HCT116 (cell line): ENCODE data around the gene MAIP1. TPM values are rescaled to one million over a fixed set of nuclear protein-coding genes. Genes with fewer than 3 reads are reported as not detected.

ENCODE experiments used
- ATAC-seq: fragments of 200-7000 bp; cut with Tn5 transposase; 2 replicates; pipeline ENCODE4 v1.9.1; 2020; ENCODE audit warnings: mild to moderate bottlenecking, moderate library complexity
- BruUV-seq: library from RNA; stranded (reverse); fragments of 400-500 nt; replicated peaks from 2 replicates; lab custom pipeline; 2021; lab: Mats Ljungman, UMichigan
- CTCF ChIA-PET: fragments of 300-600 bp; sonication (Branson Sonifier 250); formaldehyde crosslinking; loops from one replicate; lab custom pipeline; 2021; ENCODE audit warnings: antibody characterized with exemption; lab: Charles Lee
- POLR2A ChIA-PET: fragments of 300-600, 350-600 bp; sonication (Branson Sonifier 250); formaldehyde crosslinking; loops from one replicate; lab custom pipeline; 2021; ENCODE audit warnings: antibody characterized with exemption; lab: Charles Lee
- RAD21 ChIA-PET, 2 experiments: fragments of 300-600 bp; sonication (Branson Sonifier 250); formaldehyde crosslinking; loops; one replicate each; lab custom pipeline; 2023; ENCODE audit warnings: low total read pairs in 2 of 2; ENCODE audit not compliant: uncharacterized antibody in 2 of 2, unreplicated experiment in 2 of 2, low non-redundant PET in 1 of 2; lab: Charles Lee
- DNase-seq: peaks from one replicate; pipeline ENCODE4 v3.0.0-alpha.2; 2010; ENCODE audit warnings: low read depth, low spot score
- H2AFZ ChIP-seq: fragments of 200-600 bp; shearing (Covaris generic), sonication (generic); 2 replicates; pipeline ENCODE4 v1.6.1; 2017; ENCODE audit warnings: low read depth, mixed run types, mixed read lengths, antibody characterized with exemption, low read length; ENCODE audit not compliant: poor library complexity, severe bottlenecking
- H3K27ac ChIP-seq: 2 replicates; pipeline ENCODE4 v1.5.1; 2012; ENCODE audit warnings: low read depth, low read length
- H3K27me3 ChIP-seq: fragments of 200-600 bp; sonication (generic); 2 replicates; pipeline ENCODE4 v1.6.1; 2016; ENCODE audit warnings: mixed run types, low read length, mixed read lengths; ENCODE audit not compliant: insufficient read depth
- H3K36me3 ChIP-seq, 2 experiments: fragments of 200-500 bp in 1 of 2; fragments of 200-600 bp in 1 of 2; sonication (Bioruptor generic) in 1 of 2; sonication (generic) in 1 of 2; 2 replicates each; pipeline versions ENCODE4 v1.5.1 to v1.6.1; 2014 to 2016; ENCODE audit warnings: low read length in 2 of 2, inconsistent platforms in 1 of 2, mixed read lengths in 1 of 2, mixed run types in 1 of 2; ENCODE audit not compliant: insufficient read depth in 2 of 2, control insufficient read depth in 1 of 2
- H3K4me1 ChIP-seq, 2 experiments: fragments of 200-600 bp in 1 of 2; sonication (generic) in 1 of 2; 2 replicates each; pipeline versions ENCODE4 v1.5.1 to v1.6.1; 2012 to 2017; ENCODE audit warnings: low read length in 2 of 2, inconsistent platforms in 1 of 2, mild to moderate bottlenecking in 1 of 2, mixed read lengths in 1 of 2, mixed run types in 1 of 2, moderate library complexity in 1 of 2; ENCODE audit not compliant: insufficient read depth in 2 of 2, control insufficient read depth in 1 of 2
- H3K4me2 ChIP-seq: fragments of 200-600 bp; sonication (generic); 2 replicates; pipeline ENCODE4 v1.6.1; 2017; ENCODE audit warnings: mixed run types, low read length, mixed read lengths
- H3K4me3 ChIP-seq, 2 experiments: fragments of 200-600 bp in 1 of 2; sonication (generic) in 1 of 2; replicated peaks in 1 of 2; 2 replicates each; pipeline ENCODE4 v1.5.1; 2011 to 2016; ENCODE audit warnings: low read length in 2 of 2, control low read depth in 1 of 2, low read depth in 1 of 2, mild to moderate bottlenecking in 1 of 2, mixed read lengths in 1 of 2, mixed run types in 1 of 2
- H3K79me2 ChIP-seq: fragments of 200-600 bp; sonication (generic); 2 replicates; pipeline ENCODE4 v1.6.1; 2017; ENCODE audit warnings: mild to moderate bottlenecking, mixed run types, low read length, moderate library complexity, mixed read lengths; ENCODE audit not compliant: insufficient read depth
- H3K9ac ChIP-seq: fragments of 200-600 bp; sonication (generic); 2 replicates; pipeline ENCODE4 v1.6.1; 2016; ENCODE audit warnings: low read length, mixed read lengths
- H3K9me2 ChIP-seq: fragments of 200-600 bp; sonication (generic), shearing (Covaris generic); 2 replicates; pipeline ENCODE4 v1.6.1; 2017; ENCODE audit warnings: mixed run types, mild to moderate bottlenecking, moderate library complexity; ENCODE audit not compliant: insufficient read depth
- H3K9me3 ChIP-seq, 2 experiments: fragments of 200-500 bp in 1 of 2; fragments of 200-600 bp in 1 of 2; sonication (Bioruptor generic) in 1 of 2; sonication (generic) in 1 of 2; 2 replicates each; pipeline ENCODE4 v1.6.1; 2014 to 2017; ENCODE audit warnings: low read length in 2 of 2, mixed read lengths in 2 of 2, inconsistent platforms in 1 of 2, low read depth in 1 of 2, mild to moderate bottlenecking in 1 of 2, mixed run types in 1 of 2, moderate library complexity in 1 of 2; ENCODE audit not compliant: control insufficient read depth in 1 of 2, insufficient read depth in 1 of 2
- H4K20me1 ChIP-seq: fragments of 200-600 bp; sonication (generic), shearing (Covaris generic); 2 replicates; pipeline ENCODE4 v1.6.1; 2017; ENCODE audit warnings: mixed run types, mild to moderate bottlenecking, moderate library complexity; ENCODE audit not compliant: insufficient read depth
- CTCF ChIP-seq, 3 experiments: fragments of 200-600 bp in 1 of 3; sonication (generic) in 1 of 3; IDR thresholded peaks in 2 of 3; conservative IDR thresholded peaks in 1 of 3; 2 replicates each; pipeline ENCODE4 v1.5.1; 2012 to 2017; ENCODE audit warnings: low read depth in 2 of 3, low read length in 2 of 3, antibody characterized with exemption in 1 of 3, borderline replicate concordance in 1 of 3, control low read depth in 1 of 3, mild to moderate bottlenecking in 1 of 3, mixed read lengths in 1 of 3, mixed run types in 1 of 3, moderate library complexity in 1 of 3; ENCODE audit not compliant: insufficient read depth in 1 of 3
- EGR1 ChIP-seq: IDR thresholded peaks from 2 replicates; pipeline ENCODE4 v1.6.1; 2012; ENCODE audit warnings: low read depth
- EZH2 ChIP-seq: fragments of 200-600 bp; sonication (generic); IDR thresholded peaks from 2 replicates; pipeline ENCODE4 v1.6.1; 2017; ENCODE audit warnings: antibody characterized with exemption, mixed run types
- EZH2phosphoT487 ChIP-seq: fragments of 200-600 bp; IDR thresholded peaks from 2 replicates; pipeline ENCODE4 v1.6.1; 2018; ENCODE audit warnings: antibody characterized with exemption, borderline replicate concordance
- POLR2AphosphoS5 ChIP-seq: IDR thresholded peaks from 2 replicates; pipeline ENCODE4 v1.6.1; 2011; ENCODE audit warnings: mild to moderate bottlenecking, low read depth, low read length, moderate library complexity
- RAD21 ChIP-seq: IDR thresholded peaks from 2 replicates; pipeline ENCODE4 v1.6.1; 2012; ENCODE audit warnings: low read depth, mild to moderate bottlenecking
- SIN3A ChIP-seq: IDR thresholded peaks from 2 replicates; pipeline ENCODE4 v1.6.1; 2012; ENCODE audit warnings: low read depth
- SP1 ChIP-seq: IDR thresholded peaks from 2 replicates; pipeline ENCODE4 v1.6.1; 2012; ENCODE audit warnings: low read depth
- SRF ChIP-seq: IDR thresholded peaks from 2 replicates; pipeline ENCODE4 v1.6.1; 2012; ENCODE audit warnings: low read depth
- YY1 ChIP-seq: IDR thresholded peaks from 2 replicates; pipeline ENCODE4 v1.6.1; 2011; ENCODE audit warnings: low read length, low read depth, moderate library complexity, mild to moderate bottlenecking; ENCODE audit not compliant: insufficient replicate concordance; ENCODE audit errors: extremely low read depth
- ZBTB33 ChIP-seq: IDR thresholded peaks from 2 replicates; pipeline ENCODE4 v1.6.1; 2011; ENCODE audit warnings: mild to moderate bottlenecking, low read length, moderate library complexity; ENCODE audit not compliant: insufficient replicate concordance; ENCODE audit errors: extremely low read depth
- ZNF274 ChIP-seq: fragments of 200-500 bp; sonication (Bioruptor generic); IDR thresholded peaks from 2 replicates; pipeline ENCODE4 v1.6.1; 2014; ENCODE audit warnings: mild to moderate bottlenecking, low read depth, low read length, inconsistent platforms
- intact Hi-C: fragments of 100-400 bp; cut with micrococcal nuclease; formaldehyde crosslinking; loops from 2 replicates; pipeline ENCODE4 v1.10.0; 2022
- total RNA-seq: library from RNA; stranded (reverse); gene quantifications from one replicate; pipeline ENCODE4 v1.2.1, GENCODE V29; 2021; ENCODE audit not compliant: unreplicated experiment
- TF ChIP-seq, protein P1 (sequence below): IDR thresholded peaks from 2 replicates; pipeline ENCODE4 v1.6.1; 2012

The MAIP1 gene
- total RNA-seq, 1 experiment from 2014 or later: 32.5 TPM

DNA sequence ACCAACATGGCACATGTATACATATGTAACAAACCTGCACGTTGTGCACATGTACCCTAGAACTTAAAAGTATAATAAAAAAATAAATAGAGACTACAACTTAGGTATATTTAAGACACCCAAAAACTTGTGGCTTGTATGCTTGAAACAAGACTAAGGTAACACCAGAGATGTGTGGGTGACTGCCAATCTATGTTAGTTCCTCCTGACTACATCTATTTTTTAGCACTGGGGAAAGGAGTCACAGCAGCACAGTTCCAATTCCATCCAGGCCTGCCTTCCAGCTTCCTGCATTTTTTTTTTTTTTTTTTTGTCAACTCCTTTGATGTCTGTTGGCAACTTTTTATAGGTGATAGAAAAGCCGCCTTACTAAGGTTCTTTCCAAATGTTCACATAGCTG is 26.1 kb upstream of the MAIP1 start:
- H2AFZ ChIP-seq: no peak overlapping the region
- ChIA-PET CTCF (no interaction called here), RAD21 (no interaction called here), POLR2A (no interaction called here)
- no peaks in the 10 kb centered on the region for H3K9me3 ChIP-seq
- no peaks in the 10 kb centered on the region for H3K27me3 ChIP-seq
- ATAC-seq: no peak
- no TSS peak for BruUV-seq
- H3K4me3 ChIP-seq: no peak overlapping the region
- H3K9me2 ChIP-seq: no peaks in the 10 kb centered on the region
- H4K20me1 ChIP-seq: peaks cover 8% of the 10 kb centered on the region; the same call in 1 of the 2 replicates
- no peak overlapping the region for H3K4me2 ChIP-seq
- no peak for TF ChIP-seq EZH2phosphoT487
- TF ChIP-seq POLR2AphosphoS5: 0 out of 2 replicates have a peak, but pooled peaks have one; percentile 30
- peaks cover 6 to 19% of the 10 kb centered on the region in 2 experiments for H3K36me3 ChIP-seq
- H3K27ac ChIP-seq: no peak overlapping the region
- H3K4me1 ChIP-seq: peaks cover 7 to 11% of the 10 kb centered on the region in 2 experiments; a peak in 3 of 4 replicates
- peaks cover 72% of the 10 kb centered on the region for H3K79me2 ChIP-seq
- DNase-seq: no peak
- intact Hi-C loops: no loop called here
- H3K9ac ChIP-seq: no peak overlapping the region

DNA sequence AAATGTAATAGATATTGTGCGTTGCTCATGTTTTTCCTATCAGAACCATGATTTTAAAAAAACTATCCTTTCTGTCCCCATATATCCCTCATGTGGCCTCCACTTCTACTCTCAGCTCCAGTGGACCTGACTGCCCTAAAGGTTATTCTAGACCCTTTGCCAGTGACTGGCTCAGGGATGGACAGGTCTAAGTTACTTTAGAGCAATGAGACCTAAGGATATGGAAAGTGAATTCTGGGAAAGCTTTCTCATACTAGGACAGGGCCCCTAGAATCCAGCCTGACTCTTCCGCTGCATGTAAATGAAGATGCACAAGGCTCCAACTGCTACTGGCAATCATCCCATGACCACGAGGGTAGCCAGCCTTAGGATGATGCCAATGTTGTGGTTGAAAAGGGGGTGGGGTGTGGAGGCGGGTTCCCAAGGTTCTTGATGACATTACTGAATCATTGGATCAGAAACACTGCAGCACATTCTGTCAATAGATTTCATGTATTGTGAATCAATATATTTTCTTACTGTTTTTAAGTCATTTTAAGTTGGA is 23.0 kb upstream of the MAIP1 start:
- no peak for DNase-seq
- H3K4me1 ChIP-seq: peaks cover 9 to 12% of the 10 kb centered on the region in 2 experiments; a peak in 3 of 4 replicates
- no TSS peak for BruUV-seq
- H3K79me2 ChIP-seq: peaks cover 49% of the 10 kb centered on the region
- H3K27me3 ChIP-seq: no peaks in the 10 kb centered on the region
- intact Hi-C loops: no loop called here
- peaks cover 6 to 10% of the 10 kb centered on the region in 2 experiments for H3K36me3 ChIP-seq
- no peak for TF ChIP-seq CTCF (IDR thresholded peaks at IDR 0.05 in 2 of 3, conservative IDR thresholded peaks at IDR 0.05 in 1 of 3; ENCODE audit: borderline replicate concordance in 1 of 3, insufficient read depth in 1 of 3, low read depth in 2 of 3, low read length in 2 of 3)
- no peak for TF ChIP-seq RAD21
- no peak for TF ChIP-seq SRF
- TF ChIP-seq EZH2phosphoT487: no peak
- no peak for TF ChIP-seq YY1
- no peak for TF ChIP-seq EZH2
- TF ChIP-seq, protein P1, sequence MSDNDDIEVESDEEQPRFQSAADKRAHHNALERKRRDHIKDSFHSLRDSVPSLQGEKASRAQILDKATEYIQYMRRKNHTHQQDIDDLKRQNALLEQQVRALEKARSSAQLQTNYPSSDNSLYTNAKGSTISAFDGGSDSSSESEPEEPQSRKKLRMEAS: no peak
- TF ChIP-seq ZNF274: no peak
- TF ChIP-seq POLR2AphosphoS5: no peak
- no peak for TF ChIP-seq SP1
- no peak for TF ChIP-seq ZBTB33
- no peak for TF ChIP-seq SIN3A
- TF ChIP-seq EGR1: no peak
- no peak overlapping the region for H3K9ac ChIP-seq
- no peaks in the 10 kb centered on the region for H3K9me2 ChIP-seq
- peaks cover 5% of the 10 kb centered on the region; the same call in 1 of the 2 replicates for H4K20me1 ChIP-seq
- ChIA-PET POLR2A (no interaction called here), CTCF (no interaction called here), RAD21 (no interaction called here)
- H3K4me3 ChIP-seq: no peak overlapping the region
- peak; percentile 34; the same call in 1 of the 2 replicates for ATAC-seq
- no peaks in the 10 kb centered on the region for H3K9me3 ChIP-seq
- no peak overlapping the region for H2AFZ ChIP-seq
- no peak overlapping the region for H3K27ac ChIP-seq
- H3K4me2 ChIP-seq: no peak overlapping the region
